Liver (tissue), 9 donors: ENCODE data around the gene FBXL2. TPM values are rescaled to one million over a fixed set of nuclear protein-coding genes. Genes with fewer than 3 reads are reported as not detected.
"Not testable (repeated sequence)": the region's sequence is repeated elsewhere in the genome, so short reads cannot be mapped to it uniquely, and the experiment has no call there.

Experiments
- DNase-seq: peaks from one replicate; pipeline ENCODE4 v3.0.0-alpha.2; 2017; ENCODE audit warnings: low spot score
- H3K27ac ChIP-seq, 2 donors: one replicate each; pipeline ENCODE4 v1.7.0; 2013; ENCODE audit warnings: inconsistent platforms in 2 of 2, low read length in 2 of 2, control low read depth in 1 of 2, low read depth in 1 of 2, mild to moderate bottlenecking in 1 of 2
- H3K27me3 ChIP-seq, 4 donors: one replicate each; pipeline versions ENCODE4 v1.6.1 to v1.7.0; 2013; ENCODE audit warnings: low read length in 3 of 4, inconsistent platforms in 1 of 4, mild to moderate bottlenecking in 1 of 4, moderate library complexity in 1 of 4; ENCODE audit not compliant: control insufficient read depth in 4 of 4, insufficient read depth in 4 of 4
- H3K36me3 ChIP-seq, 4 donors: one replicate each; pipeline versions ENCODE4 v1.6.1 to v1.7.0; 2013; ENCODE audit warnings: low read length in 3 of 4, mild to moderate bottlenecking in 3 of 4, low read depth in 1 of 4, moderate library complexity in 1 of 4; ENCODE audit not compliant: control insufficient read depth in 4 of 4, insufficient read depth in 3 of 4
- H3K4me1 ChIP-seq, 4 donors: one replicate each; pipeline versions ENCODE4 v1.6.1 to v1.7.0; 2013; ENCODE audit warnings: low read length in 3 of 4, mild to moderate bottlenecking in 3 of 4, moderate library complexity in 1 of 4; ENCODE audit not compliant: control insufficient read depth in 4 of 4, insufficient read depth in 4 of 4
- H3K4me3 ChIP-seq, 3 donors: one replicate each; pipeline versions ENCODE4 v1.6.1 to v1.7.0; 2013; ENCODE audit warnings: low read length in 3 of 3, control low read depth in 1 of 3, low read depth in 1 of 3, mild to moderate bottlenecking in 1 of 3
- H3K9ac ChIP-seq, 2 donors: one replicate each; pipeline ENCODE4 v1.7.0; 2013; ENCODE audit warnings: low read length in 2 of 2, mild to moderate bottlenecking in 2 of 2, moderate library complexity in 2 of 2, control low read depth in 1 of 2, low read depth in 1 of 2
- H3K9me3 ChIP-seq, 4 donors: one replicate each; pipeline versions ENCODE4 v1.6.1 to v1.7.0; 2013; ENCODE audit warnings: low read length in 3 of 4; ENCODE audit not compliant: control insufficient read depth in 4 of 4
- FOXA1 ChIP-seq: IDR thresholded peaks from 2 replicates; pipeline ENCODE4 v1.6.1; 2016; ENCODE audit warnings: antibody characterized with exemption
- FOXA2 ChIP-seq: IDR thresholded peaks from 2 replicates; pipeline ENCODE4 v1.6.1; 2016; ENCODE audit warnings: antibody characterized with exemption
- GABPA ChIP-seq, 2 donors: IDR thresholded peaks in 1 of 2; conservative IDR thresholded peaks in 1 of 2; 2 replicates each; pipeline ENCODE4 v1.6.1; 2016; ENCODE audit warnings: antibody characterized with exemption in 2 of 2, mild to moderate bottlenecking in 1 of 2, moderate library complexity in 1 of 2
- HNF4A ChIP-seq, 2 donors: conservative IDR thresholded peaks; 2 replicates each; pipeline ENCODE4 v1.6.1; 2016; ENCODE audit warnings: antibody characterized with exemption in 2 of 2, mild to moderate bottlenecking in 2 of 2
- HNF4G ChIP-seq: IDR thresholded peaks from 2 replicates; pipeline ENCODE4 v1.6.1; 2016; ENCODE audit warnings: antibody characterized with exemption
- JUND ChIP-seq, 2 donors: IDR thresholded peaks; 2 replicates each; pipeline ENCODE4 v1.6.1; 2016; ENCODE audit warnings: antibody characterized with exemption in 2 of 2
- NR2F2 ChIP-seq: IDR thresholded peaks from 2 replicates; pipeline ENCODE4 v1.6.1; 2016; ENCODE audit warnings: antibody characterized with exemption
- RAD21 ChIP-seq, 2 donors: IDR thresholded peaks; 2 replicates each; pipeline ENCODE4 v1.6.1; 2016; ENCODE audit warnings: antibody characterized with exemption in 2 of 2, mild to moderate bottlenecking in 2 of 2
- SP1 ChIP-seq: IDR thresholded peaks from 2 replicates; pipeline ENCODE4 v1.6.1; 2018; ENCODE audit warnings: antibody characterized with exemption, mild to moderate bottlenecking
- TAF1 ChIP-seq: conservative IDR thresholded peaks from 2 replicates; pipeline ENCODE4 v1.6.1; 2016; ENCODE audit warnings: antibody characterized with exemption, mild to moderate bottlenecking
- YY1 ChIP-seq: IDR thresholded peaks from 2 replicates; pipeline ENCODE4 v1.6.1; 2016; ENCODE audit warnings: antibody characterized with exemption, mild to moderate bottlenecking
- WGBS: extraction: QIAGEN DNeasy Blood & Tissue Kit; methylation state at CpG from one replicate; pipeline ENCODE4 v1.1.7; 2013; 5-methylcytosine and 5-hydroxymethylcytosine counted together
- polyA plus RNA-seq, 2 donors: library from polyadenylated mRNA; stranded (reverse) in 1 of 2; unstranded in 1 of 2; fragments of 200-250 nt in 1 of 2; fragments of >200 nt in 1 of 2; fragmentation: Nextera tagmentation in 1 of 2; extraction: Ambion mirVana in 1 of 2; gene quantifications; one replicate each; pipeline versions ENCODE4 v1.2.1 to v1.2.3, GENCODE V29; 2013 to 2015
- total RNA-seq, 2 donors: library from RNA; depleted of rRNA; stranded (reverse); fragments of >200 nt; gene quantifications; one replicate each; pipeline ENCODE4 v1.2.3, GENCODE V29; 2014
- TF ChIP-seq, protein P1 (sequence below): IDR thresholded peaks from 2 replicates; pipeline ENCODE4 v1.6.1; 2016; ENCODE audit warnings: antibody characterized with exemption
- TF ChIP-seq, protein P2 (sequence below): fragments of 150-350 bp; IDR thresholded peaks from 2 replicates; pipeline ENCODE4 v1.5.1; 2017; ENCODE audit warnings: improper control_type of control experiment, low read depth, low read length; ENCODE audit not compliant: missing input control
- TF ChIP-seq, protein P3 (sequence below): IDR thresholded peaks from 2 replicates; pipeline ENCODE4 v1.6.1; 2016; ENCODE audit warnings: antibody characterized with exemption
- TF ChIP-seq, protein P4 (sequence below): IDR thresholded peaks from 2 replicates; pipeline ENCODE4 v1.6.1; 2016; ENCODE audit warnings: antibody characterized with exemption
- TF ChIP-seq, protein P5 (sequence below): IDR thresholded peaks from 2 replicates; pipeline ENCODE4 v1.6.1; 2016; ENCODE audit warnings: antibody characterized with exemption, mild to moderate bottlenecking
- donor health status: healthy.
- donor health status: healthy.
- donor health status: healthy.
- donor health status: healthy.
- donor health status: healthy.

Gene FBXL2
- total and polyA plus RNA-seq, 4 donors, result 0.24 to 1.3 (median 0.81) TPM

DNA sequence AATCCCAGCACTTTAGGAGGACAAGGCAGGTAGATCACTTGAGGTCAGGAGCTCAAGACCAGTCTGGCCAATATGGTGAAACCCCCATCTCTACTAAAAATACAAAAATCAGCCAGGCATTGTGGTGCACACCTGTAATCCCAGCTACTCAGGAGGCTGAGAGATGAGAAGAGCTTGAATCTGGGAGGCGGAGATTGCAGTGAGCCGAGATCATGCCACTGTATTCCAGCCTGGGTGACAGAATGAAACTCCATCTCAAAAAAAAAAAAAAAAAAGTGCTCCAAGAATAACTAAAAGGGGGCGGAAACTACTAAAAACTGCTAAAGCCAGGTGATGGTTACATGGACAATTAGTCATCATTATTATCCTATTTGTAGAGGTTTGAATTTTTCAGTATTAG lies 133.6 kb downstream of the FBXL2 start:
- WGBS, result 96% methylated on average over 3 of the region's 3 CpGs
- H3K36me3 ChIP-seq, result peaks cover 6 to 54% (median 50%) of the 10 kb centered on the region in 4 donors
- not testable (repeated sequence) for H3K4me1 ChIP-seq, H3K9ac ChIP-seq, H3K27ac ChIP-seq, H3K9me3 ChIP-seq, H3K4me3 ChIP-seq, DNase-seq, H3K27me3 ChIP-seq

DNA sequence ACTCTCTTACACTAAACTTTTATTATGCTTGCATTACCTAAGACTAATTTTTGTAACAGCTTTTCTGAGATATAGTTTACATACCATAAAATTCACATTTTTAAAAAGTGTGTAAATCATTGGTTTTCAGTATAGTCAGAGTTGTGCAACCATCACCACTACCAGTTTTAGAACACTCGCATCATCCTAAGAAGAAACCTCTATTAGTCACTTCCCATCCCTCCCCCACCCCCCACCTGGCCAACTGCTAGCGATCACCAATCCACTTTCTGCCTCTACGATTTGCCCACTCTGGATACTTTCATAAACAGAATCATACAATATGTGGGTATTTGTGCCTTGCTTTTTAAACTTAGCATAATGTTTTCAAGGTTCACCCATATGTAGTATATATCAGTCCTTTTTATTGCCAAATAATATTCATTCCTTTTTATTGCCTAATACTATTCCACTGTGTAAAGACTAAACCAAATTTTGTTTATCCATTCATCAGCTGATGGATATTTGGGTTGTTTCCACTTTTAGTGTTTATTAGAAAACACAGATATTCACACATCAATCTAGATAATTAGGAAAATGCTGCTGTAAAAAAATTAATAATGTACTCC lies 139.9 kb downstream of the FBXL2 start:
- TF ChIP-seq FOXA2, result no peak
- TF ChIP-seq, protein P1, sequence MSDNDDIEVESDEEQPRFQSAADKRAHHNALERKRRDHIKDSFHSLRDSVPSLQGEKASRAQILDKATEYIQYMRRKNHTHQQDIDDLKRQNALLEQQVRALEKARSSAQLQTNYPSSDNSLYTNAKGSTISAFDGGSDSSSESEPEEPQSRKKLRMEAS, result no peak
- no peak for TF ChIP-seq GABPA (IDR thresholded peaks at IDR 0.05 in 1 of 2, conservative IDR thresholded peaks at IDR 0.05 in 1 of 2)
- no peak for TF ChIP-seq TAF1
- TF ChIP-seq RAD21 (IDR thresholded peaks at IDR 0.05), result no peak
- no peak for TF ChIP-seq NR2F2
- TF ChIP-seq, protein P2, sequence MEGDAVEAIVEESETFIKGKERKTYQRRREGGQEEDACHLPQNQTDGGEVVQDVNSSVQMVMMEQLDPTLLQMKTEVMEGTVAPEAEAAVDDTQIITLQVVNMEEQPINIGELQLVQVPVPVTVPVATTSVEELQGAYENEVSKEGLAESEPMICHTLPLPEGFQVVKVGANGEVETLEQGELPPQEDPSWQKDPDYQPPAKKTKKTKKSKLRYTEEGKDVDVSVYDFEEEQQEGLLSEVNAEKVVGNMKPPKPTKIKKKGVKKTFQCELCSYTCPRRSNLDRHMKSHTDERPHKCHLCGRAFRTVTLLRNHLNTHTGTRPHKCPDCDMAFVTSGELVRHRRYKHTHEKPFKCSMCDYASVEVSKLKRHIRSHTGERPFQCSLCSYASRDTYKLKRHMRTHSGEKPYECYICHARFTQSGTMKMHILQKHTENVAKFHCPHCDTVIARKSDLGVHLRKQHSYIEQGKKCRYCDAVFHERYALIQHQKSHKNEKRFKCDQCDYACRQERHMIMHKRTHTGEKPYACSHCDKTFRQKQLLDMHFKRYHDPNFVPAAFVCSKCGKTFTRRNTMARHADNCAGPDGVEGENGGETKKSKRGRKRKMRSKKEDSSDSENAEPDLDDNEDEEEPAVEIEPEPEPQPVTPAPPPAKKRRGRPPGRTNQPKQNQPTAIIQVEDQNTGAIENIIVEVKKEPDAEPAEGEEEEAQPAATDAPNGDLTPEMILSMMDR, result no peak
- no peak for TF ChIP-seq SP1
- TF ChIP-seq FOXA1, result no peak
- Histone ChIP-seq H3K9ac (no peak overlapping the region), H3K4me1 (no peaks in the 10 kb centered on the region), H3K36me3 (peaks cover 8 to 22% (median 15%) of the 10 kb centered on the region in 4 donors), H3K9me3 (no peaks in the 10 kb centered on the region), H3K27ac (no peak overlapping the region), H3K27me3 (no peaks in the 10 kb centered on the region), H3K4me3 (no peak overlapping the region)
- no peak for DNase-seq
- 90% methylated on average over 3 of the region's 3 CpGs for WGBS

DNA sequence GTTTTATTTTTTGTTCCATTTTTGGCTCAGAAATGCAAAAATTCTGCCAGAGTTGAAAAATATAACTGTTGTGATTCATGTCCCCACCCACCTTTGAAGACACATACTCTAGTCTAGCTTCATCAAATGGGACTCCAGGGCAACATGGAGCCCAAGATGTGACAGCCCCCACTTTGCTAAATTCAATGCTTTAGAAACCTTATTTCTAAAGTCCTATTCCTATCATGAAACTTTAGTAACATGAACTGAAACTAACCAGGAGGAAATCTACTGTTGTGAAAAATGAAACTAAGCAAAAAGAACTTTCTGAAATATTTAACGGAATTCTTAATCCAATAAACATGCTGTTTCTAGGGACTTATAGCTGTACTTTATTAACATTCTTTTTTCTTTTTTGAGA lies 142.7 kb downstream of the FBXL2 start:
- peaks cover 1 to 16% (median 9%) of the 10 kb centered on the region in 4 donors for H3K36me3 ChIP-seq
- WGBS, result 89% methylated on average over 1 of the region's 1 CpG
- TF ChIP-seq, protein P2, result no peak
- TF ChIP-seq NR2F2, result no peak
- TF ChIP-seq, protein P1, result no peak
- no peak for TF ChIP-seq FOXA1
- TF ChIP-seq HNF4A (conservative IDR thresholded peaks at IDR 0.05), result no peak
- TF ChIP-seq GABPA (IDR thresholded peaks at IDR 0.05 in 1 of 2, conservative IDR thresholded peaks at IDR 0.05 in 1 of 2), result no peak
- TF ChIP-seq FOXA2, result no peak
- no peak for TF ChIP-seq RAD21 (IDR thresholded peaks at IDR 0.05)
- TF ChIP-seq YY1, result no peak
- no peak for TF ChIP-seq HNF4G
- TF ChIP-seq TAF1, result no peak
- TF ChIP-seq, protein P3, sequence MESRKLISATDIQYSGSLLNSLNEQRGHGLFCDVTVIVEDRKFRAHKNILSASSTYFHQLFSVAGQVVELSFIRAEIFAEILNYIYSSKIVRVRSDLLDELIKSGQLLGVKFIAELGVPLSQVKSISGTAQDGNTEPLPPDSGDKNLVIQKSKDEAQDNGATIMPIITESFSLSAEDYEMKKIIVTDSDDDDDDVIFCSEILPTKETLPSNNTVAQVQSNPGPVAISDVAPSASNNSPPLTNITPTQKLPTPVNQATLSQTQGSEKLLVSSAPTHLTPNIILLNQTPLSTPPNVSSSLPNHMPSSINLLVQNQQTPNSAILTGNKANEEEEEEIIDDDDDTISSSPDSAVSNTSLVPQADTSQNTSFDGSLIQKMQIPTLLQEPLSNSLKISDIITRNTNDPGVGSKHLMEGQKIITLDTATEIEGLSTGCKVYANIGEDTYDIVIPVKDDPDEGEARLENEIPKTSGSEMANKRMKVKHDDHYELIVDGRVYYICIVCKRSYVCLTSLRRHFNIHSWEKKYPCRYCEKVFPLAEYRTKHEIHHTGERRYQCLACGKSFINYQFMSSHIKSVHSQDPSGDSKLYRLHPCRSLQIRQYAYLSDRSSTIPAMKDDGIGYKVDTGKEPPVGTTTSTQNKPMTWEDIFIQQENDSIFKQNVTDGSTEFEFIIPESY, result no peak
- TF ChIP-seq, protein P4, sequence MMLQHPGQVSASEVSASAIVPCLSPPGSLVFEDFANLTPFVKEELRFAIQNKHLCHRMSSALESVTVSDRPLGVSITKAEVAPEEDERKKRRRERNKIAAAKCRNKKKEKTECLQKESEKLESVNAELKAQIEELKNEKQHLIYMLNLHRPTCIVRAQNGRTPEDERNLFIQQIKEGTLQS, result no peak
- no peak for TF ChIP-seq JUND (IDR thresholded peaks at IDR 0.05)
- no peak for TF ChIP-seq SP1
- TF ChIP-seq, protein P5, sequence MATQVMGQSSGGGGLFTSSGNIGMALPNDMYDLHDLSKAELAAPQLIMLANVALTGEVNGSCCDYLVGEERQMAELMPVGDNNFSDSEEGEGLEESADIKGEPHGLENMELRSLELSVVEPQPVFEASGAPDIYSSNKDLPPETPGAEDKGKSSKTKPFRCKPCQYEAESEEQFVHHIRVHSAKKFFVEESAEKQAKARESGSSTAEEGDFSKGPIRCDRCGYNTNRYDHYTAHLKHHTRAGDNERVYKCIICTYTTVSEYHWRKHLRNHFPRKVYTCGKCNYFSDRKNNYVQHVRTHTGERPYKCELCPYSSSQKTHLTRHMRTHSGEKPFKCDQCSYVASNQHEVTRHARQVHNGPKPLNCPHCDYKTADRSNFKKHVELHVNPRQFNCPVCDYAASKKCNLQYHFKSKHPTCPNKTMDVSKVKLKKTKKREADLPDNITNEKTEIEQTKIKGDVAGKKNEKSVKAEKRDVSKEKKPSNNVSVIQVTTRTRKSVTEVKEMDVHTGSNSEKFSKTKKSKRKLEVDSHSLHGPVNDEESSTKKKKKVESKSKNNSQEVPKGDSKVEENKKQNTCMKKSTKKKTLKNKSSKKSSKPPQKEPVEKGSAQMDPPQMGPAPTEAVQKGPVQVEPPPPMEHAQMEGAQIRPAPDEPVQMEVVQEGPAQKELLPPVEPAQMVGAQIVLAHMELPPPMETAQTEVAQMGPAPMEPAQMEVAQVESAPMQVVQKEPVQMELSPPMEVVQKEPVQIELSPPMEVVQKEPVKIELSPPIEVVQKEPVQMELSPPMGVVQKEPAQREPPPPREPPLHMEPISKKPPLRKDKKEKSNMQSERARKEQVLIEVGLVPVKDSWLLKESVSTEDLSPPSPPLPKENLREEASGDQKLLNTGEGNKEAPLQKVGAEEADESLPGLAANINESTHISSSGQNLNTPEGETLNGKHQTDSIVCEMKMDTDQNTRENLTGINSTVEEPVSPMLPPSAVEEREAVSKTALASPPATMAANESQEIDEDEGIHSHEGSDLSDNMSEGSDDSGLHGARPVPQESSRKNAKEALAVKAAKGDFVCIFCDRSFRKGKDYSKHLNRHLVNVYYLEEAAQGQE, result no peak

More for the DNA sequence above, 142.7 kb downstream of the FBXL2 start:
- Histone ChIP-seq H3K27me3 (no peaks in the 10 kb centered on the region), H3K4me3 (no peak overlapping the region), H3K27ac (no peak overlapping the region), H3K4me1 (peaks cover 0 to 8% (median 3%) of the 10 kb centered on the region in 4 donors), H3K9me3 (no peaks in the 10 kb centered on the region), H3K9ac (no peak overlapping the region)
- no peak for DNase-seq
